PC-3 (cell line): ENCODE data around the gene LRRC45.

Source experiments
- EZH2 ChIP-seq: fragments of 300-600 bp; sonication (generic); IDR thresholded peaks from one replicate; pipeline ENCODE4 v1.6.1; 2017; ENCODE audit warnings: antibody characterized with exemption, mild to moderate bottlenecking, low read length; ENCODE audit not compliant: unreplicated experiment
- EZH2phosphoT487 ChIP-seq: fragments of 300-600 bp; sonication (generic); IDR thresholded peaks from 2 replicates; pipeline ENCODE4 v1.6.1; 2018; ENCODE audit warnings: mild to moderate bottlenecking, antibody characterized with exemption, low read length, borderline replicate concordance
- TF ChIP-seq, protein P1 (sequence below): fragments of 300-600 bp; sonication (generic); conservative IDR thresholded peaks from 2 replicates; pipeline ENCODE4 v1.5.1; 2017; ENCODE audit warnings: antibody characterized with exemption, low read depth, mild to moderate bottlenecking, low read length

DNA sequence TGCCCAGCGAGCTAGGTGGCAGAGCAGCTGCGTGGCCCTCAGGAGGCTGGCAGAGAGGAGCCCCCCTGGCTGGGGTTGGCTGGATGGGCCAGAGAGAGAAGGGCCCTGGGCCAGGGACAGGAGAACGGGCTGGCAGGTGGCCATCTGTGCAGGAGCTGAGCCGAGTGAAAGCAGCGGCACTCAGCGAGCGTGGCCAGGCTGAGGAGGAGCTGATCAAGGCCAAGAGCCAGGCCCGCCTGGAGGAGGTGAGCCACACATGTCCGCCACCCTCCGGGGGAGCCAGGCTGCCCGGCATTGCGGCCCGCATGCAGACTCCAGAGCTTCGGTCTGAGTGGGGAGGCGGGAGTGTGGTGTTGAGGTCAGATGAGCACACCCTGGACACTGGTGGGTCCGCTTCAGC, 6.3 kb downstream of the LRRC45 start:
- TF ChIP-seq, protein P1, sequence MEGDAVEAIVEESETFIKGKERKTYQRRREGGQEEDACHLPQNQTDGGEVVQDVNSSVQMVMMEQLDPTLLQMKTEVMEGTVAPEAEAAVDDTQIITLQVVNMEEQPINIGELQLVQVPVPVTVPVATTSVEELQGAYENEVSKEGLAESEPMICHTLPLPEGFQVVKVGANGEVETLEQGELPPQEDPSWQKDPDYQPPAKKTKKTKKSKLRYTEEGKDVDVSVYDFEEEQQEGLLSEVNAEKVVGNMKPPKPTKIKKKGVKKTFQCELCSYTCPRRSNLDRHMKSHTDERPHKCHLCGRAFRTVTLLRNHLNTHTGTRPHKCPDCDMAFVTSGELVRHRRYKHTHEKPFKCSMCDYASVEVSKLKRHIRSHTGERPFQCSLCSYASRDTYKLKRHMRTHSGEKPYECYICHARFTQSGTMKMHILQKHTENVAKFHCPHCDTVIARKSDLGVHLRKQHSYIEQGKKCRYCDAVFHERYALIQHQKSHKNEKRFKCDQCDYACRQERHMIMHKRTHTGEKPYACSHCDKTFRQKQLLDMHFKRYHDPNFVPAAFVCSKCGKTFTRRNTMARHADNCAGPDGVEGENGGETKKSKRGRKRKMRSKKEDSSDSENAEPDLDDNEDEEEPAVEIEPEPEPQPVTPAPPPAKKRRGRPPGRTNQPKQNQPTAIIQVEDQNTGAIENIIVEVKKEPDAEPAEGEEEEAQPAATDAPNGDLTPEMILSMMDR, result no peak
- no peak for TF ChIP-seq EZH2
- TF ChIP-seq EZH2phosphoT487, result no peak
